Breast epithelium (tissue), 4 donors: ENCODE results near the gene SMIM11. TPM values are rescaled to one million over a fixed set of nuclear protein-coding genes. Genes with fewer than 3 reads are reported as not detected.

Experiments
- DNase-seq, 2 donors: peaks; one replicate each; pipeline ENCODE4 v3.0.0-alpha.2; 2019; ENCODE audit warnings: low spot score in 2 of 2
- H3K27ac ChIP-seq, 2 donors: fragments of 200-600 bp; sonication (generic) in 1 of 2; one replicate each; pipeline ENCODE4 v1.5.1; 2016 to 2019; ENCODE audit warnings: mild to moderate bottlenecking in 1 of 2
- H3K27me3 ChIP-seq, 2 donors: fragments of 200-600 bp; sonication (generic) in 1 of 2; one replicate each; pipeline versions ENCODE4 v1.5.1 to v1.6.0; 2017 to 2019; ENCODE audit warnings: control low read depth in 1 of 2, mild to moderate bottlenecking in 1 of 2
- H3K36me3 ChIP-seq: fragments of 200-600 bp; one replicate; pipeline ENCODE4 v1.5.1; 2019
- H3K4me1 ChIP-seq, 2 donors: fragments of 200-600 bp; sonication (generic); one replicate each; pipeline ENCODE4 v1.5.1; 2016 to 2019; ENCODE audit warnings: control low read depth in 1 of 2
- H3K4me3 ChIP-seq, 3 donors: fragments of 200-600 bp; sonication (generic); 1 replicate in 2 of 3; 2 replicates in 1 of 3; pipeline ENCODE4 v1.5.1; 2016 to 2019; ENCODE audit warnings: mild to moderate bottlenecking in 3 of 3, moderate library complexity in 2 of 3
- H3K9me3 ChIP-seq, 2 donors: fragments of 200-600 bp; sonication (generic) in 1 of 2; one replicate each; pipeline ENCODE4 v1.5.1; 2016 to 2019; ENCODE audit warnings: control low read depth in 1 of 2
- POLR2A ChIP-seq: fragments of 450-650 bp; IDR thresholded peaks from one replicate; pipeline ENCODE4 v1.6.1; 2016; ENCODE audit warnings: antibody characterized with exemption, mild to moderate bottlenecking, moderate library complexity
- POLR2AphosphoS5 ChIP-seq, 3 donors: sonication (generic); formaldehyde crosslinking; IDR thresholded peaks; one replicate each; pipeline ENCODE4 v1.6.1; 2017; ENCODE audit warnings: antibody characterized with exemption in 3 of 3
- intact Hi-C: fragments of 100-400 bp; cut with DNase I; formaldehyde crosslinking; loops from one replicate; pipeline ENCODE4 v1.15.1; 2023; ENCODE audit warnings: low total_unique reads
- total RNA-seq, 3 donors: library from RNA; depleted of rRNA; stranded (reverse); fragments of >200 nt; gene quantifications; one replicate each; pipeline ENCODE4 v1.1.0, GENCODE V29; 2016
- TF ChIP-seq, protein P1 (sequence below), 3 donors: fragments of 450-650 bp; IDR thresholded peaks; one replicate each; pipeline ENCODE4 v1.5.1; 2016 to 2017; ENCODE audit warnings: antibody characterized with exemption in 3 of 3, mild to moderate bottlenecking in 3 of 3, moderate library complexity in 3 of 3

Gene SMIM11
- total RNA-seq, 3 donors from 2014 or later, result 8.2 to 22.5 (median 16.4) TPM

DNA sequence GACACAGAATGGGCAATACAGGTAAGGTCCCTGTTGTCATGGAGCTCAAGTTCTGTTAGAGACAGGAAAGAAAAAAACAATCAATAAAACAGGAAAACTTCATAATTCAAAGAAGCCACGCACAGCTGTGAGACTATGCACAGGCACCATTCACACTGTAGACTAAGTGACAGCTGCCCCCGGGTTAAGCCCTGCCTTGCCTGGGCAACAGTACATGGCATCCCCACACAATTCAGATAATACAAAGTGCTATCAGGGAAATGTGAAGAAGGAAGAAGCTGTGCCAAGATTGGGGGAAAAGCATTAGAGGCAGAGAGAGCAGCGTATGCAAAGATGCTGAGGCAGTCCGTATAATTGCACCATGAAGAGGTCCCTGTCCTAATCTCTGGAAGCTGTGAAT, 20.5 kb upstream of the SMIM11 start:
- H3K36me3 ChIP-seq, result no peaks in the 10 kb centered on the region
- intact Hi-C loops, result no loop called here
- no peaks in the 10 kb centered on the region for H3K27me3 ChIP-seq
- H3K4me1 ChIP-seq, result no peaks in the 10 kb centered on the region
- TF ChIP-seq, protein P1, sequence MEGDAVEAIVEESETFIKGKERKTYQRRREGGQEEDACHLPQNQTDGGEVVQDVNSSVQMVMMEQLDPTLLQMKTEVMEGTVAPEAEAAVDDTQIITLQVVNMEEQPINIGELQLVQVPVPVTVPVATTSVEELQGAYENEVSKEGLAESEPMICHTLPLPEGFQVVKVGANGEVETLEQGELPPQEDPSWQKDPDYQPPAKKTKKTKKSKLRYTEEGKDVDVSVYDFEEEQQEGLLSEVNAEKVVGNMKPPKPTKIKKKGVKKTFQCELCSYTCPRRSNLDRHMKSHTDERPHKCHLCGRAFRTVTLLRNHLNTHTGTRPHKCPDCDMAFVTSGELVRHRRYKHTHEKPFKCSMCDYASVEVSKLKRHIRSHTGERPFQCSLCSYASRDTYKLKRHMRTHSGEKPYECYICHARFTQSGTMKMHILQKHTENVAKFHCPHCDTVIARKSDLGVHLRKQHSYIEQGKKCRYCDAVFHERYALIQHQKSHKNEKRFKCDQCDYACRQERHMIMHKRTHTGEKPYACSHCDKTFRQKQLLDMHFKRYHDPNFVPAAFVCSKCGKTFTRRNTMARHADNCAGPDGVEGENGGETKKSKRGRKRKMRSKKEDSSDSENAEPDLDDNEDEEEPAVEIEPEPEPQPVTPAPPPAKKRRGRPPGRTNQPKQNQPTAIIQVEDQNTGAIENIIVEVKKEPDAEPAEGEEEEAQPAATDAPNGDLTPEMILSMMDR (IDR thresholded peaks at IDR 0.05), result no peak
- TF ChIP-seq POLR2AphosphoS5 (IDR thresholded peaks at IDR 0.05), result no peak
- no peak for TF ChIP-seq POLR2A
- H3K27ac ChIP-seq, result no peak overlapping the region
- DNase-seq, result no peak
- H3K9me3 ChIP-seq, result no peaks in the 10 kb centered on the region
- no peak overlapping the region for H3K4me3 ChIP-seq

DNA sequence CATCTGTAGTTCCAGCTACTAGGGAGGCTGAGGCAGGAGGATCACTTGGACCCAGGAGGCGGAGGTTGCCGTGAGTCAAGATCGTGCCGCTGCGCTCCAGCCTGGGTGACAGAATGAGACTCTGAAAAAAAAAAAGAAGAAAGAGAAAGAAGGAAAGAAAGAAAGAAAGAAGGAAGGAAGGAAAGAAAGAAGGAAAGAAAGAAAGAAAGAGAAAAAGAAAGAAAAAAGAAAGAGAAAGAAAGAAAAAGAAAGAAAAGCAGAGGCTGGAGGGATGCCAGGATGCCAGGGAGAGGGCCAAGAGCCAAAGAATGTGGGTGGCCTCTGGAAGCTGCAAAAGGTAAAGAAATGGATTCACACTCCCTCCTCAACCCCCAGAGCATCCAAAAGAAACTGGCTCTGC, 19.7 kb upstream of the SMIM11 start:
- no peaks in the 10 kb centered on the region for H3K36me3 ChIP-seq
- intact Hi-C loops, result no loop called here
- H3K27me3 ChIP-seq, result no peaks in the 10 kb centered on the region
- no peaks in the 10 kb centered on the region for H3K4me1 ChIP-seq
- no peak overlapping the region for H3K4me3 ChIP-seq
- H3K9me3 ChIP-seq, result no peaks in the 10 kb centered on the region
- H3K27ac ChIP-seq, result no peak overlapping the region
- TF ChIP-seq POLR2A (no peak), POLR2AphosphoS5 (IDR thresholded peaks at IDR 0.05) (no peak)
- TF ChIP-seq, protein P1 (IDR thresholded peaks at IDR 0.05), result no peak
- DNase-seq, result no peak

GRCh38 chr21:34357889-34358288, 17.4 kb upstream of the SMIM11 start:
- intact Hi-C loops, result no loop called here

GRCh38 chr21:34358866-34359265, 16.4 kb upstream of the SMIM11 start:
- no peaks in the 10 kb centered on the region for H3K27me3 ChIP-seq
- no peak for DNase-seq
- H3K4me1 ChIP-seq, result peaks cover 0 to 3% of the 10 kb centered on the region in 2 donors
- intact Hi-C loops, result no loop called here
- no peak overlapping the region for H3K4me3 ChIP-seq
- no peaks in the 10 kb centered on the region for H3K9me3 ChIP-seq
- TF ChIP-seq POLR2AphosphoS5 (IDR thresholded peaks at IDR 0.05) (no peak), POLR2A (no peak)
- TF ChIP-seq, protein P1 (IDR thresholded peaks at IDR 0.05), result no peak
- no peak overlapping the region for H3K27ac ChIP-seq
- no peaks in the 10 kb centered on the region for H3K36me3 ChIP-seq

More at GRCh38 chr21:34357889-34358288, 17.4 kb upstream of the SMIM11 start:
- Histone ChIP-seq H3K9me3 (no peaks in the 10 kb centered on the region), H3K4me3 (no peak overlapping the region), H3K4me1 (peaks cover 0 to 3% of the 10 kb centered on the region in 2 donors), H3K36me3 (no peaks in the 10 kb centered on the region), H3K27me3 (no peaks in the 10 kb centered on the region), H3K27ac (no peak overlapping the region)
- no peak for DNase-seq
- TF ChIP-seq POLR2AphosphoS5 (IDR thresholded peaks at IDR 0.05) (no peak), POLR2A (no peak)
- TF ChIP-seq, protein P1 (IDR thresholded peaks at IDR 0.05), result no peak

DNA sequence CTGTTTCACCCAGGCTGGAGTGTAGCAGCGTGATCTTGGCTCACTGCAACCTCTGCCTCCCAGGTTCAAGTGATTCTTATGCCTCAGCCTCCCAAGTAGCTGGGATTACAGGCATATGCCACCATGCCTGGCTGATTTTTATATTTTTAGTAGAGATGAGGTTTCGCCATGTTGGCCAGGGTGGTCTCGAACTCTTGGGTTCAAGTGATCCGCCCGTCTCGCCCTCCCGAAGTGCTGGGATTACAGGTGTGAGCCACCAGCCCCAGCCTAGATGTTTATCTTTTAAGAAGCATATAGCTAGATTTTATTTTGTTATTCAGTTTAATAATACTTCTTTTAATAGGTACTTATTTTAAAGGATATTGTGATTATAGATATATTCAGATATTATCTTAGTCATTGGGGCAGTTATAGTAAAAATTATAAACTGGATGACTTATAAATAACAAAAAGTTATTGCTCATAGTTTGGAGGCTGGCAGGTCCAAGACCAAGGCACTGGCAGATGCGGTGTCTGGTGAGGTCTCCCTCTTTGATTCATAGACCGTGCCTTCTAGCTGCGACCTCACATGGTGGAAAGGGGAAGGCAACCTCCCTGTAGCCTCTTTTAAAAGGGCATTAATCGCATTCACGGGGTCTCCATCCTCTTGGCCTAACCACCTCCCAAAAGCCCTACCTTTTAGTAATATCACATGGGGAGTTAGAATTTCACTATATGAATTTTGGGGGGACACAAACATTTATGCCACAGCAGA, 14.6 kb upstream of the SMIM11 start:
- Histone ChIP-seq H3K4me3 (no peak overlapping the region), H3K36me3 (no peaks in the 10 kb centered on the region), H3K27me3 (no peaks in the 10 kb centered on the region), H3K27ac (no peak overlapping the region), H3K9me3 (no peaks in the 10 kb centered on the region), H3K4me1 (peaks cover 0 to 3% of the 10 kb centered on the region in 2 donors)
- no peak for DNase-seq
- intact Hi-C loops, result no loop called here
- TF ChIP-seq POLR2AphosphoS5 (IDR thresholded peaks at IDR 0.05) (no peak), POLR2A (no peak)
- TF ChIP-seq, protein P1 (IDR thresholded peaks at IDR 0.05), result no peak
